IMR-90 (cell line): Measurements from ENCODE around the gene ZCCHC24. TPM values are rescaled to one million over a fixed set of nuclear protein-coding genes. Genes with fewer than 3 reads are reported as not detected.

ENCODE experiments used
- ATAC-seq: fragments of 200-7000 bp; cut with Tn5 transposase; 2 replicates; pipeline ENCODE4 v1.9.1; 2020; ENCODE audit warnings: low read depth, mild to moderate bottlenecking, moderate library complexity
- BruUV-seq: library from RNA; stranded (reverse); fragments of 400-500 nt; replicated peaks from 2 replicates; lab custom pipeline; 2021; lab: Mats Ljungman, UMichigan
- CTCF ChIA-PET: fragments of 300-600 bp; formaldehyde crosslinking; extraction: SDS; loops from one replicate; lab custom pipeline; 2021; ENCODE audit warnings: antibody characterized with exemption; lab: Yijun Ruan, JAX
- POLR2A ChIA-PET: fragments of 300-600 bp; sonication (Branson Sonifier 250); formaldehyde crosslinking; loops from one replicate; lab custom pipeline; 2022; ENCODE audit warnings: antibody characterized with exemption; ENCODE audit not compliant: unreplicated experiment; lab: Charles Lee
- DNase-seq: peaks from one replicate; pipeline ENCODE4 v3.0.0; 2013
- H2AFZ ChIP-seq: replicated peaks from 2 replicates; pipeline ENCODE3; 2013; ENCODE audit warnings: low read length, mild to moderate bottlenecking; ENCODE audit not compliant: poor library complexity
- H2AK5ac ChIP-seq: 2 replicates; pipeline ENCODE4 v1.6.1; 2013; ENCODE audit warnings: low read depth, low read length, inconsistent platforms
- H2AK9ac ChIP-seq: replicated peaks from 2 replicates; pipeline ENCODE3; 2013; ENCODE audit warnings: mild to moderate bottlenecking, low read depth, low read length, moderate library complexity; ENCODE audit not compliant: poor library complexity
- H2BK120ac ChIP-seq: 2 replicates; pipeline ENCODE4 v1.6.1; 2013; ENCODE audit warnings: low read depth, low read length, inconsistent platforms
- H2BK15ac ChIP-seq: 3 replicates; pipeline ENCODE4 v1.6.1; 2013; ENCODE audit warnings: low read depth, low read length, inconsistent platforms
- H2BK20ac ChIP-seq: 2 replicates; pipeline ENCODE4 v1.6.1; 2013; ENCODE audit warnings: low read depth, mild to moderate bottlenecking, inconsistent platforms, low read length, moderate library complexity
- H2BK5ac ChIP-seq: 2 replicates; pipeline ENCODE4 v1.6.1; 2013; ENCODE audit warnings: mild to moderate bottlenecking, low read depth, low read length, inconsistent platforms; ENCODE audit not compliant: poor library complexity, severe bottlenecking
- H3K14ac ChIP-seq: replicated peaks from 2 replicates; pipeline ENCODE4 v1.6.1; 2013; ENCODE audit warnings: low read depth, low read length, inconsistent platforms
- H3K18ac ChIP-seq: 2 replicates; pipeline ENCODE4 v1.6.1; 2013; ENCODE audit warnings: low read depth, low read length, control low read depth
- H3K23ac ChIP-seq: 2 replicates; pipeline ENCODE4 v1.6.1; 2013; ENCODE audit warnings: low read depth, low read length, inconsistent platforms
- H3K27ac ChIP-seq: 2 replicates; pipeline ENCODE4 v1.5.1; 2013; ENCODE audit warnings: mild to moderate bottlenecking, control low read depth, low read length; ENCODE audit not compliant: insufficient read depth
- H3K27me3 ChIP-seq: 2 replicates; pipeline ENCODE4 v1.6.1; 2013; ENCODE audit warnings: low read length; ENCODE audit not compliant: control insufficient read depth, insufficient read depth
- H3K36me3 ChIP-seq: 2 replicates; pipeline ENCODE4 v1.6.1; 2013; ENCODE audit warnings: low read length, mixed read lengths; ENCODE audit not compliant: control insufficient read depth, insufficient read depth
- H3K4ac ChIP-seq: 2 replicates; pipeline ENCODE4 v1.6.1; 2013; ENCODE audit warnings: low read depth, low read length, inconsistent platforms
- H3K4me1 ChIP-seq: 2 replicates; pipeline ENCODE4 v1.6.1; 2013; ENCODE audit warnings: low read length, mixed read lengths; ENCODE audit not compliant: control insufficient read depth, insufficient read depth
- H3K4me2 ChIP-seq: 2 replicates; pipeline ENCODE4 v1.6.1; 2013; ENCODE audit warnings: low read depth, mild to moderate bottlenecking, control low read depth, low read length, moderate library complexity
- H3K4me3 ChIP-seq: 2 replicates; pipeline ENCODE4 v1.5.1; 2013; ENCODE audit warnings: low read depth, mild to moderate bottlenecking, control low read depth, low read length, moderate library complexity; ENCODE audit not compliant: insufficient read depth
- H3K56ac ChIP-seq: 2 replicates; pipeline ENCODE4 v1.6.1; 2013; ENCODE audit warnings: low read length, inconsistent platforms; ENCODE audit not compliant: insufficient read depth; ENCODE audit errors: extremely low read depth
- H3K79me1 ChIP-seq, 2 experiments: 2 replicates each; pipeline ENCODE4 v1.6.1; 2013; ENCODE audit warnings: low read length in 2 of 2, inconsistent platforms in 1 of 2, low read depth in 1 of 2
- H3K9ac ChIP-seq: 2 replicates; pipeline ENCODE4 v1.6.1; 2013; ENCODE audit warnings: low read depth, low read length, control low read depth
- H3K9me1 ChIP-seq: 2 replicates; pipeline ENCODE4 v1.6.1; 2013; ENCODE audit warnings: low read length, inconsistent platforms; ENCODE audit not compliant: insufficient read depth
- H3K9me3 ChIP-seq: 2 replicates; pipeline ENCODE4 v1.6.1; 2013; ENCODE audit warnings: low read length; ENCODE audit not compliant: control insufficient read depth, insufficient read depth
- H4K20me1 ChIP-seq: 2 replicates; pipeline ENCODE4 v1.6.1; 2013; ENCODE audit warnings: low read length, inconsistent platforms; ENCODE audit not compliant: insufficient read depth
- H4K5ac ChIP-seq: 2 replicates; pipeline ENCODE4 v1.6.1; 2013; ENCODE audit warnings: mild to moderate bottlenecking, low read depth, low read length, control low read depth
- H4K8ac ChIP-seq, 2 experiments: 2 replicates each; pipeline ENCODE4 v1.6.1; 2013; ENCODE audit warnings: low read depth in 2 of 2, low read length in 2 of 2, control low read depth in 1 of 2, inconsistent platforms in 1 of 2
- H4K91ac ChIP-seq: 2 replicates; pipeline ENCODE4 v1.6.1; 2013; ENCODE audit warnings: low read depth, low read length, inconsistent platforms; ENCODE audit not compliant: insufficient read depth
- MAFK ChIP-seq: IDR thresholded peaks from 2 replicates; pipeline ENCODE4 v1.6.1; 2012; ENCODE audit warnings: low read depth, low read length, improper control_type of control experiment
- WGBS, 2 experiments: methylation state at CpG; one replicate each; pipeline versions ENCODE4 v1.1.5 to v1.1.7; 2013; ENCODE audit warnings: missing lambda C conversion rate in 2 of 2; ENCODE audit not compliant: insufficient read length in 1 of 2; ENCODE audit errors: extremely low coverage in 2 of 2; 5-methylcytosine and 5-hydroxymethylcytosine counted together
- dilution Hi-C: fragments of 300-500 bp; cut with HindIII; formaldehyde crosslinking; loops from one replicate; pipeline ENCODE4 v1.14.3; 2018; ENCODE audit warnings: low sequenced_read_pairs; ENCODE audit not compliant: unreplicated experiment
- in situ Hi-C: fragments of 300-500 bp; cut with MboI; formaldehyde crosslinking; loops from 3 replicates; pipeline ENCODE4 v1.14.3; 2019; ENCODE audit warnings: low sequenced_read_pairs, inconsistent platforms, mixed read lengths
- intact Hi-C: fragments of 100-400 bp; cut with micrococcal nuclease; formaldehyde crosslinking; loops from 2 replicates; pipeline ENCODE4 v1.10.0; 2022
- polyA plus RNA-seq, 3 experiments: library from polyadenylated mRNA; depleted of rRNA; stranded (reverse); fragments of >200 nt; gene quantifications; 2 replicates each; pipeline ENCODE4 v1.2.3, GENCODE V29; 2012; ENCODE audit warnings: low replicate concordance in 1 of 3
- total RNA-seq: library from RNA; depleted of rRNA; stranded (reverse); fragments of >200 nt; gene quantifications from 2 replicates; pipeline ENCODE4 v1.2.3, GENCODE V29; 2012
- TF ChIP-seq, protein P1 (sequence below): conservative IDR thresholded peaks from 2 replicates; pipeline ENCODE4 v1.5.1; 2012; ENCODE audit warnings: mild to moderate bottlenecking, low read depth, low read length, improper control_type of control experiment

ZCCHC24 gene
- total and polyA plus RNA-seq, 2 of the 4 experiments (the other 2 are of a cell fraction), result 15.1 to 25.9 TPM

DNA sequence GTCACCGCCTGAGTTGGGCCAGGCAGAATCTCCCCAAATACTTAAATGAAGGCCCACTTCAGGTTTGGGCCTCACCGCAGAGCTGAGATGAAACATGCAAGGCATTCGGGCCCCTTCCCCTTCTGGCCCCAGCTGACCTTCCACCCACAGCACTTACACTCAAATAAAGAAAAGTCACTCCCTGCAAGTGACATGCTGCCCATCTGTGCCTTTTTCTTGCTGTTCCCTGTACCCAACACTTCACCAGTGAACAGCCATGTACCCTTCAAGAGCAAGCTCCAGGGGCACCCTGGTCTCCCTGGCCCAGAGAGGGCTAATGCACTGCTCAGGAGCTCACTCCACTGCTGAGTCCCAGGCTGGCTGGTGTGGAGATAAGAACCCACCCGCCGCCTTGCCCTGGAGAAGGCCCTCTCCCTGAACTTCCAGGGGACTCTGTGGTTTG lies 40.7 kb downstream of the ZCCHC24 start:
- H3K4me3 ChIP-seq, result no peak overlapping the region

More for the DNA sequence above, 40.7 kb downstream of the ZCCHC24 start:
- H2BK5ac ChIP-seq, result no peak overlapping the region
- peak overlapping the region; percentile 72 for H3K4ac ChIP-seq
- H2BK120ac ChIP-seq, result peak overlapping the region; percentile 55
- ChIA-PET CTCF (no interaction called here), POLR2A (no interaction called here)
- H2AK9ac ChIP-seq, result peak overlapping the region; percentile 86
- H3K56ac ChIP-seq, result no peak overlapping the region
- peak overlapping the region in 1 of 2 experiments; percentile 41; a peak in 1 of 4 replicates for H4K8ac ChIP-seq
- peak overlapping the region; percentile 61 for H2AFZ ChIP-seq
- H4K91ac ChIP-seq, result peak overlapping the region; percentile 58
- dilution Hi-C loops, result no loop called here
- peak overlapping the region; percentile 31 for H3K9ac ChIP-seq
- BruUV-seq, result no TSS peak
- no peak overlapping the region for H2BK15ac ChIP-seq
- H3K36me3 ChIP-seq, result peaks cover 36% of the 10 kb centered on the region
- H4K5ac ChIP-seq, result no peak overlapping the region
- H3K9me1 ChIP-seq, result peaks cover 54% of the 10 kb centered on the region
- in situ Hi-C loops, result no loop called here
- no peaks in the 10 kb centered on the region for H3K9me3 ChIP-seq
- peak overlapping the region; percentile 0; the same call in 1 of the 2 replicates for H3K4me2 ChIP-seq
- intact Hi-C loops, result no loop called here
- H2AK5ac ChIP-seq, result peak overlapping the region; percentile 83
- peak overlapping the region; percentile 57 for H3K14ac ChIP-seq
- peak overlapping the region; percentile 51 for H2BK20ac ChIP-seq
- no peak overlapping the region; the same call in 1 of the 2 replicates for H3K18ac ChIP-seq
- H3K27me3 ChIP-seq, result no peaks in the 10 kb centered on the region
- peaks cover 44% of the 10 kb centered on the region for H4K20me1 ChIP-seq
- 76% methylated on average over 4 of the region's 5 CpGs; no CpG with 5 or more reads in 1 of the 2 experiments for WGBS, 2 experiments
- TF ChIP-seq, protein P1, sequence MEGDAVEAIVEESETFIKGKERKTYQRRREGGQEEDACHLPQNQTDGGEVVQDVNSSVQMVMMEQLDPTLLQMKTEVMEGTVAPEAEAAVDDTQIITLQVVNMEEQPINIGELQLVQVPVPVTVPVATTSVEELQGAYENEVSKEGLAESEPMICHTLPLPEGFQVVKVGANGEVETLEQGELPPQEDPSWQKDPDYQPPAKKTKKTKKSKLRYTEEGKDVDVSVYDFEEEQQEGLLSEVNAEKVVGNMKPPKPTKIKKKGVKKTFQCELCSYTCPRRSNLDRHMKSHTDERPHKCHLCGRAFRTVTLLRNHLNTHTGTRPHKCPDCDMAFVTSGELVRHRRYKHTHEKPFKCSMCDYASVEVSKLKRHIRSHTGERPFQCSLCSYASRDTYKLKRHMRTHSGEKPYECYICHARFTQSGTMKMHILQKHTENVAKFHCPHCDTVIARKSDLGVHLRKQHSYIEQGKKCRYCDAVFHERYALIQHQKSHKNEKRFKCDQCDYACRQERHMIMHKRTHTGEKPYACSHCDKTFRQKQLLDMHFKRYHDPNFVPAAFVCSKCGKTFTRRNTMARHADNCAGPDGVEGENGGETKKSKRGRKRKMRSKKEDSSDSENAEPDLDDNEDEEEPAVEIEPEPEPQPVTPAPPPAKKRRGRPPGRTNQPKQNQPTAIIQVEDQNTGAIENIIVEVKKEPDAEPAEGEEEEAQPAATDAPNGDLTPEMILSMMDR, result no peak
- no peak for TF ChIP-seq MAFK
- peak overlapping the region; percentile 60; the same call in 1 of the 2 replicates for H3K27ac ChIP-seq
- H3K4me1 ChIP-seq, result peaks cover 78% of the 10 kb centered on the region
- ATAC-seq, result no peak
- H3K79me1 ChIP-seq, result peaks cover 41 to 89% of the 10 kb centered on the region in 2 experiments
- peak overlapping the region; percentile 63; the same call in 1 of the 2 replicates for H3K23ac ChIP-seq
- DNase-seq, result no peak
